GM21360 (cell line): ENCODE measurements around the gene DDX6.
"Not testable (repeated sequence)": the region's sequence is repeated elsewhere in the genome, so short reads cannot be mapped to it uniquely, and the experiment has no call there.

Experiments
- ATAC-seq: cut with Tn5 transposase; IDR thresholded peaks from one replicate; pipeline ENCODE4 v1.9.1; 2021; ENCODE audit warnings: mild to moderate bottlenecking, moderate library complexity; ENCODE audit not compliant: unreplicated experiment

Gene DDX6

DNA sequence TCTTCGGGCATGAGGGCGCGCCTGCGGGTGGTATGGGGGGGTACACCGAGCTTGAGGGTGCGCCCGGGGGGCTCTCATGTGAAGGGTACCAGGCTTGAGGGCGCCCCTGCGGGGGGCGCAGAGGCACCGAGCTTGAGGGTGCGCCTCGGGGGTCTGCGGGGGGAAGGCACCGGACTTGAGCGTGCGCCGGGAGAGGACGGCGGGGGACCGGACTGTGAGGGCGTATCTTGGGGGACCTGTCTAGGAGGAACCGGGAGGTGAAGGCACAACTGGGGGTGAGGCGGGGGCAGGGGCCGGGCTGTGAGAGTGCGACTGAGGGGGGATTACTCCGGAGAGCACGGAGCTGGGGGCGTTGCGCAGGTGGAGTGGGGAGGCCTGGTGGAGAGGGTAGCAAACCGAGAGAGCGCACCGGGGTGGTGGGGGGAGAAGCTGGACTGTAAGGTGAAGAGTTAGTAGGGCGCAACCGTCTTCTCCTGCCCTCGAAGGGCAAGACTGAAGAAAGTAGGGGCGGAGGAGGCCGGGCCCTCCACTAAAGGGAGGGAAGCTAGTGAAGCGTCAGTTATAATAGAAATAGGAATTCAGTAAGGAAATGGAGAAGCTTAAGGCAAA is 1.1 kb upstream of the DDX6 start:
- no peak for ATAC-seq

DNA sequence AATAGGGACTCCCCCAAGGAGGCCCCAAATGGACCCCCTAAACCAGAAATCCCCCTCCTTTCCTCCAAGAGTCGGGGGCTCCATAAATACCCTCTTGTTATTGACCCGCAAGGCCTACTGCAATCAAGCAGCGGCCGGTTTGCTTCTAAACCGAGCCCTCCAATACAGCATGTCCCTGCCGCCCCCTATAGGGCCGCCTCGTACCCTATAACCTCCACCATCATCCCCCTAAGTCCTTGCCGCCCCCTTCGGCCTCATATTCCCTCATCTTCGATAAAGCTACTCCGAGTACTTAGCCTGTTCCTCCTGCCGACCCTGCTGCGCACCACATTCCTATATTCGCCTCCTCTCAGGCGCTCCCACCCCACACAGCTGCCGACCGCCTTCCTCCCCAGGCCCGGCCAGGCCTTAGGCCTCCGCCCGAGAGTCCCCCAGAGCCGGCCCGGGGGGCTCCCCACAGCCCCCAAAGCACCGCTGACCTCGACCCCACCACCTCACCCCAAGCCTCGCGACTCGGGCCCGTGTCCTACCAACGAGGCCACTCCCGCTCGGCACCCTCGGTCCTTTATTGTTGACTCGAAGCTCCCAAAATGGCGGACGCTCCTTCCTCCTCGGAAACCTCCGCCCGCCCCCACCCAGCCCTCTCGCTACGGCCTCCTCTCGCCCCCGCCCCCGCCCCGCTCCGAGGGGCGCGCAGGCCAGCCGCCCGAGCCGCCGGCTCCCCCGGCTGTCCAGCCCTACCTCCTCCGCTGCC is 430 bp downstream of the DDX6 start:
- peak; percentile 23 for ATAC-seq

DNA sequence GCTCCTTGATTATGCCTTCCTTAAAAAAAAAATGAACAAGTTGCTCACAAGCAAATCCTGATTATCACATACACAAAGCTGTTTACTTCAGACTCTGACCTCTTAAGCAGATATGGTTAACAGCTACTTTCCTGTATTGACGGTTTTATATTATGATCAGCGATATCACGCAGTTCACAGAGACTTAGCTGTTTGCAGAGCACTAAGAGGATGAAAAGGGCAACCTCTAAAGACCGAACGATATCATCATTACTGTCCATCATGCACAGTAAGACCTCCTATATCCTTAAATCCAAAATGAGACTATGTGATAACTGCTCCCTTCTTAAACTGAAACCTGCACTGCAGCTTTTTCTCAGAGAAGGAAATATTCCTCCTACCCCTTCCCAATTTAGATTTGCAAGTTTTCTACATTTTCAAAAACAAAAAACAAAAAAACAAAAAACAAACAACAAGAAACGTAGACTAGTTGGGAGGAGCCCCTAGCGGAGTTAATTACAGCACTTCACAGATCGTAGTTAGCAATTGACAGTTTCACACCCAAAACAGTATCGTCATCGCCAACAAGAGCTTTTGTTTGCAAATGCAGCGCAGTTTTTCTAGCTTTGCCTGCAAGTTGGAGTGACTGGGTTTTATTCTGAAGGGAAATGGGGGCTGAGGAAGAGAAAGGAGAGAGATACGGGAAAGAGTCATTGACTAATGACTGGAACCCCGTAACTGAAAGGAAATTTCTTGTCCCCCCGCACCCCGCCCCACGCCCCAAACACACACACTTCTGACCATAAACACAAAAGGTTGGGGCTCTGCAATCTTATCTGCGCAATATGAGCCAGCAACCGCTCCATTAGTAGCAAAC is 1.2 kb downstream of the DDX6 start:
- ATAC-seq = no peak

DNA sequence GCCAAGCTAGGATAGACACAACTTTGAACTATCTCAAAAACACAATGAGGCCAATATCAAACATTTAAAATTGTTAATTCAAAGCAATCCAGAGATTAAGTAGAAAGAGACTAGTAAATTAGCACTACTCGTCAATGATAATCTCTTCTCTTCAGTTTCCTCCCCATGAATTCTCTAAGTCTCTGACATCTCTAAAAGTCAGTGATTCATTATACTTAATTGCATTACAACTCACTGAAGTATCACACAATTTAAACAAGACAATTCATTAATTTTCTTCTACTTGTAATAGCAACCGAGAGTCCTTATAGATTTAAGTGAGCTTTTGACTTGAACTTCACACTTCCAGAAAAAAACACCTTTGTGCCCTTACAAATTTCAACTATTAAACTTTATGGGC is 4.3 kb downstream of the DDX6 start:
- no peak for ATAC-seq

GRCh38 chr11:118785362-118785761 is 5.6 kb downstream of the DDX6 start:
- no peak for ATAC-seq

DNA sequence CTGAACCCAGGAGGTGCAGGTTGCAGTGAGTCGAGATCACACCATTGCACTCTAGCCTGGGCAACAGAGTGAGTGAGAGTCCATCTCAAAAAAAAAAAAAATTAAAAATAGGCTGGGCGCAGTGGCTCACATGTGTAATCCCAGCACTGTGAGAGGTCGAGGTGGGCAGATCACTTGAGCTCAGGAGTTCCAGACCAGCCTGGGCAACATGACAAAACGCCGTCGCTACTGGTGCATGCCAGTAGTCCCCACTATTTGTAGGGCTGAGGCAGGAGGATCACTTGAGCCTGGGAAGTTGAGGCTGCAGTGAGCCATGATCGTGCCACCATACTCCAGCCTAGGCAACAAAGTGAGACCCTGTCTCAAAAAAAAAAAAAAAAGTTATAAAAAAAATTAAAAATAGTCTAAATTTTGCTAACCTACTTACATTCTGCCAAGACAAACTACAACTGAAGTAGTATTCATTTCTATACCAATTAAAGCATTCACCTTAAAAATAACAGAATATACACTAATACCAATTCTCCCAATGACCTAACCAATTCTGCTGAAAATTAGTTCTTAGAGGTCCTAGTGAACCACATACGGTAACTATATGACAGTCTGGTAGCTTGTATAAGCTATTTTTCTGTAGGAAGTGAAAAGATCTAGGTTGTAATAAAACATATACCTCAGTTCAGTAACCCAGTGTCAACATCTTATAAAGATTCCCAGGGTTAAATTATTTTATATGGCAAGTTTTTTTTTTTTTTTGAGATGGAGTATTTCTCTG is 7.1 kb downstream of the DDX6 start:
- no peak for ATAC-seq

GRCh38 chr11:118783324-118783723 is 7.6 kb downstream of the DDX6 start:
- ATAC-seq = not testable (repeated sequence)

GRCh38 chr11:118778898-118779297 is 12.1 kb downstream of the DDX6 start:
- no peak for ATAC-seq

DNA sequence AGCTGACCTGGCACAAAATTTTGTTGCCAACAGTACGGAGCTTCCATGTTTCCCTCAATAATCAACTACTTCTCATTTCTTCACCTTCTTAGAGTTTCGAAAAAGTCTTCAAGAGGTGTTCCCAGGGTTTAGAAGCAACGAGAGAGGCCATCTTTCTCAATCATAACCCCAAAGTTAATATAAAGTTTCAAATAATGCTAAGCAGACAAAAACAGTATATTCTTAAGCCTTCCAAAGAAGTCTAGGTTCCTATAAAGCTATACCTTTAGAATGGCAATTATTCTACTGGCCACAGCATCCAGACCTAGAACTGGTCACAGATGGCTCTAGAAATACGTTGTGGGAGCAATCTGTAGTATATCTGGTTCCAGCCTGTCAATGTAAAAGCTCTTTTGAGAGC is 16.9 kb downstream of the DDX6 start:
- no peak for ATAC-seq

DNA sequence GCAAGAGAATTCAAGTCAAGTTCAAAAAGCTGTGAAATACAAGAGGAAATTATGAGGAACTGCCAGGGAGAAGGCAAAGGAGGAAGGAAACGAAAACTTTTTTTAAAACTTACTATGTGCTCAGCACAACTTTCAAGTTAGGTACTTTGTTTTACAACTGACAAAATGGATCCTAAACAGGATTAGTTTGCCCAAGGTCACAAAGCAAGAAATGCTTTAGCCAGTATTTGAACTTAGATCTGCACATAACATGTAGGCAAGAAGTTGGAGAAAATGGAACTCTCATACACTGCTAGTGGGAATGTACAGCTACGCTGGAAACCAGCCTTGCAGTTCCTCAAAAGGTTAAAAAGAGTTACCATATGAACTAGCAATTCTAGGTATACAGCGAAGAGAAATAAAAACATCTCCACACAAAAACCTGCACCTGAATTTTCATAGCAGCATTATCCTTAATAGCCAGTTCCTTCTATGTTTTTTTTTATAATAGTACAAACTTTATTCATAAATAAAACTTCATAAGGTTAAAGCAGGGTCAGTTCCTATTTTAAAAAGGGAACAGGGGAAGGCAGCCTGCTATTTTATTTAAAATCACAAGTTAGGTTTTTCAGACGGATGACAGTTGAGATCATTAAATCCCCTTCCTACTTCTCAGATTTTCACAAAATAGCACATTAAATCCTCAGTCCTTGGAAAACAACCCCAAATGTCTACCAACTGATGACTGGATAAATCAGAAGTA is 19.2 kb downstream of the DDX6 start:
- no peak for ATAC-seq

GRCh38 chr11:118768690-118769089 is 22.3 kb downstream of the DDX6 start:
- ATAC-seq = no peak

DNA sequence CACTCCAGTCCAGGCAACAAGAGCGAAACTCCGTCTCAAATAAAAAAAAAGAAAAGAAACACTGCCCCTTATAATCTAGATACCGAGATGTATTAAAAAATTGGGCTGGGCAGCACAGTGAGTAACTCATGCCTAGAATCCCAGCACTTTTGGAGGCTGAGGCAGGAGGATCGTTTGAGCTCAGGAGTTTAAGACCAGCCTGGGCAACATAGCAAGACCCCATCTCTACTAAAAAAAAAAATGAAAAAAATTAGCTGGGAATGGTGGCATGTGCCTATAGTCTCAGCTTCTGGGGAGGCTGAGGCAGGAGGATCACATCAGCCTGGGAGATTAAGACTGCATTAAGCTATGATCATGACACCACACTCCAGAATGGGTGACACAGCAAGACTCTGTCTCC is 24.9 kb downstream of the DDX6 start:
- ATAC-seq = no peak

GRCh38 chr11:118765095-118765691 is 25.8 kb downstream of the DDX6 start:
- ATAC-seq = not testable (repeated sequence)

DNA sequence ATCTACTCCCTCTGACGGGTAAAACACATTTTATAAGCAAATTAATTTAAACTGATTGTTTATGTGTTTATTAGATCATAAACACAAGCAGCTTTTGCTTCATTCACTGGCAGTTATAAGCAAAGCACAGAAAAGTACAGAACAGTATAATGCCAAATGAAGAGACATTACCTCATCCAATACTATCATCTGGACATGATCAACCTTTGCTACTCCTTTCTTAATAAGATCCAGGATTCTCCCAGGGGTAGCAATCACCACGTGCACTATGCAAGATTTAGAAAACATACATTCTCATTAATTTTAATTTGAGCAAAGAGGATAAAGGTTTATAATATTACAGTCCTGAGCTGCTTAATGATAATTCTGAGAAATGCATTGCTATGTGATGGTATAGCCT is 27.9 kb downstream of the DDX6 start:
- ATAC-seq = no peak

- not testable (repeated sequence) for ATAC-seq
Observed at GRCh38 chr11:118761981-118762380, 29.0 kb downstream of the DDX6 start.

GRCh38 chr11:118757876-118758399 is 33.0 kb downstream of the DDX6 start:
- no peak for ATAC-seq

GRCh38 chr11:118752654-118753053 is 38.3 kb downstream of the DDX6 start:
- no peak for ATAC-seq

DNA sequence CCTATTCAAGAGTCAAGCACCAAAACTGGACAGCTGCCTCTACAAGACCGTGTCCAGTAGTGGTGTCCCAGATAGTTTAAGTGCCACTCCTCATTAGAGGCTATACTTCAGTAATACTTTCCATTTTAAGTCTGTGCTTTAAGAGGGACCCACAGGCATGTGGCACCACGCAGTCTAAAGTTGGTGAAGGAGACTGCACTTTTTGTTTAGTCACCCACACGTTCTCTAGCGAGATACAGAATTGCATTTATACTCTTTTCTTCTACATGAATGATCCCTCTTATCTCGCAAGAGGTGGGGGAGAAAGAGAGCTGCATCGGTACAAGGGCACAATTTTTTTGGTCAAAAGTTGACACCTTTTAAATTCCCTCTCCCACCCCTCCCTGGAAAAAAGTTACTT is 41.5 kb downstream of the DDX6 start:
- ATAC-seq = no peak

DNA sequence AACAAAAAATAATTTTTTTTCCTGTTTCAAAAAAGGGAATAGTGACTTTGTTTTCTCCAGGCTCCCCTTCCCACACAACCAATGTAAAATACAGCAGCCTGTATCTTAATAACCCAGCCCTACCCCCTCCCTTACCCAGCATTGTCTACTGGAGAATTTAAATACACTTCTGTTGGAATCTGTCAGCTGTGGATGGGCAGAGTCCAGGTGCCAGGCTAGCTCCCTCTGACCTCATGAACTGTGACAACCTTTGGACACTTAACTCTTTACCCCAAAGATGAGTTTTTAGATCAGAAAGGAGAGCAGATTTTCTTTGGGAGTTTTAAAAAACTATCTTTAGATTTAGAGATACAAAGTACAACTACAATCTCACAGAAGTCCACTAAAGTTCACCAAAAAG is 42.9 kb downstream of the DDX6 start:
- no peak for ATAC-seq
